IMR-90 (cell line): ENCODE data around the gene TBC1D30.

Source experiments
- BHLHE40 ChIP-seq: fragments of 150-350 bp; IDR thresholded peaks from 2 replicates; pipeline ENCODE4 v1.6.1; 2016; ENCODE audit warnings: mild to moderate bottlenecking, low read depth, low read length
- CTCF ChIP-seq: conservative IDR thresholded peaks from 2 replicates; pipeline ENCODE4 v1.5.1; 2012; ENCODE audit warnings: mild to moderate bottlenecking, low read depth, low read length, improper control_type of control experiment
- FOS ChIP-seq: fragments of 150-350 bp; IDR thresholded peaks from 2 replicates; pipeline ENCODE4 v1.6.1; 2016; ENCODE audit warnings: low read depth, low read length
- POLR2A ChIP-seq: IDR thresholded peaks from 2 replicates; pipeline ENCODE4 v1.6.1; 2012; ENCODE audit warnings: mild to moderate bottlenecking, low read depth, low read length
- SMC3 ChIP-seq: fragments of 150-350 bp; IDR thresholded peaks from 2 replicates; pipeline ENCODE4 v1.6.1; 2016; ENCODE audit warnings: low read depth, mild to moderate bottlenecking, antibody characterized with exemption, low read length, moderate library complexity
- USF2 ChIP-seq: fragments of 150-350 bp; IDR thresholded peaks from 2 replicates; pipeline ENCODE4 v1.6.1; 2017; ENCODE audit warnings: mild to moderate bottlenecking, antibody characterized with exemption, low read length, low read depth

- TF ChIP-seq CTCF (no peak), USF2 (no peak), SMC3 (no peak), POLR2A (no peak), BHLHE40 (no peak), FOS (no peak)
Measured at GRCh38 chr12:64835901-64836300, 11.5 kb downstream of the TBC1D30 start.
